Neural cell (in vitro differentiated cells): ENCODE data around the gene HFM1. TPM values are rescaled to one million over a fixed set of nuclear protein-coding genes. Genes with fewer than 3 reads are reported as not detected.
"Not testable (repeated sequence)": the region's sequence is repeated elsewhere in the genome, so short reads cannot be mapped to it uniquely, and the experiment has no call there.

ENCODE experiments used
- H2AFZ ChIP-seq: fragments of 200-600, 300-800 bp; sonication (generic), shearing (Covaris generic); 2 replicates; pipeline ENCODE4 v1.6.0; 2014; ENCODE audit warnings: low read depth, mild to moderate bottlenecking, antibody characterized with exemption, low read length, moderate library complexity
- H3F3A ChIP-seq: fragments of 200-600 bp; shearing (Covaris generic); 2 replicates; pipeline ENCODE4 v1.6.1; 2016; ENCODE audit warnings: mild to moderate bottlenecking, moderate library complexity, mixed read lengths, antibody characterized with exemption, low read length; ENCODE audit not compliant: insufficient read depth, poor library complexity, severe bottlenecking
- H3K27ac ChIP-seq: fragments of 200-600, 300-800 bp; sonication (generic), shearing (Covaris generic); 2 replicates; pipeline ENCODE4 v1.5.1; 2014; ENCODE audit warnings: mild to moderate bottlenecking, low read length, moderate library complexity
- H3K27me3 ChIP-seq: fragments of 300-800, 200-600 bp; sonication (generic), shearing (Covaris generic); 2 replicates; pipeline ENCODE4 v1.6.0; 2014; ENCODE audit warnings: mild to moderate bottlenecking, low read depth, low read length, moderate library complexity; ENCODE audit not compliant: insufficient read depth
- H3K36me3 ChIP-seq: fragments of 300-800, 200-600 bp; sonication (generic), shearing (Covaris generic); 2 replicates; pipeline ENCODE4 v1.5.1; 2014; ENCODE audit warnings: mild to moderate bottlenecking, antibody characterized with exemption, low read length, moderate library complexity; ENCODE audit not compliant: insufficient read depth
- H3K4me2 ChIP-seq: fragments of 300-800, 200-600 bp; sonication (generic), shearing (Covaris generic); 2 replicates; pipeline ENCODE4 v1.6.0; 2014; ENCODE audit warnings: mild to moderate bottlenecking, low read length
- H3K4me3 ChIP-seq: fragments of 300-800, 200-600 bp; sonication (generic), shearing (Covaris generic); 2 replicates; pipeline ENCODE4 v1.5.1; 2014; ENCODE audit warnings: mild to moderate bottlenecking, low read length, moderate library complexity
- H3K79me2 ChIP-seq: fragments of 200-600 bp; shearing (Covaris generic); replicated peaks from 2 replicates; pipeline ENCODE4 v1.6.0; 2014; ENCODE audit warnings: mild to moderate bottlenecking, low read length, moderate library complexity; ENCODE audit not compliant: insufficient read depth
- H3K9ac ChIP-seq: fragments of 300-800, 200-600 bp; sonication (generic), shearing (Covaris generic); 2 replicates; pipeline ENCODE4 v1.6.1; 2016; ENCODE audit warnings: mild to moderate bottlenecking, low read length, mixed read lengths
- H3K9me2 ChIP-seq: fragments of 200-600 bp; shearing (Covaris generic); 2 replicates; pipeline ENCODE4 v1.6.1; 2016; ENCODE audit warnings: mild to moderate bottlenecking, low read length, mixed read lengths; ENCODE audit not compliant: insufficient read depth
- H3K9me3 ChIP-seq: fragments of 200-600, 300-800 bp; sonication (generic), shearing (Covaris generic); 2 replicates; pipeline ENCODE4 v1.6.1; 2016; ENCODE audit warnings: mild to moderate bottlenecking, mixed run types, low read length, moderate library complexity, mixed read lengths
- H4K20me1 ChIP-seq: fragments of 200-600 bp; shearing (Covaris generic); 2 replicates; pipeline ENCODE4 v1.6.1; 2016; ENCODE audit warnings: mild to moderate bottlenecking, mixed run types; ENCODE audit not compliant: insufficient read depth
- CTCF ChIP-seq: fragments of 450-650 bp; IDR thresholded peaks from 2 replicates; pipeline ENCODE4 v1.5.1; 2014; ENCODE audit warnings: antibody characterized with exemption, mild to moderate bottlenecking, moderate library complexity; ENCODE audit not compliant: poor library complexity, severe bottlenecking
- EP300 ChIP-seq: fragments of 450-650 bp; conservative IDR thresholded peaks from 2 replicates; pipeline ENCODE4 v1.6.1; 2014; ENCODE audit warnings: antibody characterized with exemption, mild to moderate bottlenecking, moderate library complexity; ENCODE audit not compliant: poor library complexity, severe bottlenecking
- EZH2 ChIP-seq: fragments of 200-600, 300-800 bp; shearing (Covaris generic), sonication (generic); IDR thresholded peaks from 2 replicates; pipeline ENCODE4 v1.6.1; 2014; ENCODE audit warnings: antibody characterized with exemption, low read length, borderline replicate concordance, mild to moderate bottlenecking; ENCODE audit not compliant: insufficient read depth, poor library complexity, severe bottlenecking
- MXI1 ChIP-seq: fragments of 450-650 bp; conservative IDR thresholded peaks from 2 replicates; pipeline ENCODE4 v1.6.1; 2014; ENCODE audit warnings: antibody characterized with exemption, mild to moderate bottlenecking; ENCODE audit not compliant: poor library complexity, severe bottlenecking
- POLR2AphosphoS5 ChIP-seq: IDR thresholded peaks from 2 replicates; pipeline ENCODE4 v1.6.1; 2012
- RAD21 ChIP-seq: fragments of 450-650 bp; conservative IDR thresholded peaks from 2 replicates; pipeline ENCODE4 v1.6.1; 2014; ENCODE audit warnings: antibody characterized with exemption, mild to moderate bottlenecking, moderate library complexity
- SMC3 ChIP-seq: fragments of 450-650 bp; conservative IDR thresholded peaks from 2 replicates; pipeline ENCODE4 v1.6.1; 2014; ENCODE audit warnings: antibody characterized with exemption, mild to moderate bottlenecking, moderate library complexity; ENCODE audit not compliant: poor library complexity
- TAF1 ChIP-seq: IDR thresholded peaks from 2 replicates; pipeline ENCODE4 v1.6.1; 2012; ENCODE audit warnings: low read depth
- polyA plus RNA-seq: library from polyadenylated mRNA; depleted of rRNA; stranded (reverse); fragments of >200 nt; gene quantifications from 2 replicates; pipeline ENCODE4 v1.2.3, GENCODE V29; 2014
- TF ChIP-seq, protein P1 (sequence below): IDR thresholded peaks from 2 replicates; pipeline ENCODE4 v1.6.1; 2012; ENCODE audit warnings: borderline replicate concordance

Gene HFM1
- polyA plus RNA-seq, 1 donor from 2014 or later, result 30.5 TPM

- H3K4me3 ChIP-seq, H3K79me2 ChIP-seq, H3K36me3 ChIP-seq, H3K9me2 ChIP-seq, H3K27ac ChIP-seq, H3K9ac ChIP-seq, H3K27me3 ChIP-seq, H3K4me2 ChIP-seq, H4K20me1 ChIP-seq, H2AFZ ChIP-seq, H3K9me3 ChIP-seq, H3F3A ChIP-seq: not testable (repeated sequence)
Measured at GRCh38 chr1:91422523-91422922, 17.9 kb upstream of the HFM1 start.

DNA sequence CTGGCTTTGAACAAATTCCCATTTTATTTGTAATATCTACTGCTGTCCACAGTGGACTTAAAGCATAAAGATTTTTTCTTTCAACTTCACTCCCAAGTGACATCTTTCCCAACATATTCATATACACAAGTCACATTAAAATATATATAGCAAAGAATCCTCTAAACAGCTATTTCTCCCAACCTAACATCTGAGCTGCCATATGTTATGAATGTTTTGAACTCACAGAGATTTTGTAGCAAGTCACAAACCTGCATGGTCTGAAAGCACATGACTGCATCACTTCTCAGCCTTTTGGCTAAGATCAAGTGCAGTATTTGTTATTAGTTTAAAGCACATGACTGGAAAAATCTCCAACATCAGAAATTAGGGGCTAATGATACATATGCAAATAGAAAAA is 7.7 kb upstream of the HFM1 start:
- TF ChIP-seq, protein P1, sequence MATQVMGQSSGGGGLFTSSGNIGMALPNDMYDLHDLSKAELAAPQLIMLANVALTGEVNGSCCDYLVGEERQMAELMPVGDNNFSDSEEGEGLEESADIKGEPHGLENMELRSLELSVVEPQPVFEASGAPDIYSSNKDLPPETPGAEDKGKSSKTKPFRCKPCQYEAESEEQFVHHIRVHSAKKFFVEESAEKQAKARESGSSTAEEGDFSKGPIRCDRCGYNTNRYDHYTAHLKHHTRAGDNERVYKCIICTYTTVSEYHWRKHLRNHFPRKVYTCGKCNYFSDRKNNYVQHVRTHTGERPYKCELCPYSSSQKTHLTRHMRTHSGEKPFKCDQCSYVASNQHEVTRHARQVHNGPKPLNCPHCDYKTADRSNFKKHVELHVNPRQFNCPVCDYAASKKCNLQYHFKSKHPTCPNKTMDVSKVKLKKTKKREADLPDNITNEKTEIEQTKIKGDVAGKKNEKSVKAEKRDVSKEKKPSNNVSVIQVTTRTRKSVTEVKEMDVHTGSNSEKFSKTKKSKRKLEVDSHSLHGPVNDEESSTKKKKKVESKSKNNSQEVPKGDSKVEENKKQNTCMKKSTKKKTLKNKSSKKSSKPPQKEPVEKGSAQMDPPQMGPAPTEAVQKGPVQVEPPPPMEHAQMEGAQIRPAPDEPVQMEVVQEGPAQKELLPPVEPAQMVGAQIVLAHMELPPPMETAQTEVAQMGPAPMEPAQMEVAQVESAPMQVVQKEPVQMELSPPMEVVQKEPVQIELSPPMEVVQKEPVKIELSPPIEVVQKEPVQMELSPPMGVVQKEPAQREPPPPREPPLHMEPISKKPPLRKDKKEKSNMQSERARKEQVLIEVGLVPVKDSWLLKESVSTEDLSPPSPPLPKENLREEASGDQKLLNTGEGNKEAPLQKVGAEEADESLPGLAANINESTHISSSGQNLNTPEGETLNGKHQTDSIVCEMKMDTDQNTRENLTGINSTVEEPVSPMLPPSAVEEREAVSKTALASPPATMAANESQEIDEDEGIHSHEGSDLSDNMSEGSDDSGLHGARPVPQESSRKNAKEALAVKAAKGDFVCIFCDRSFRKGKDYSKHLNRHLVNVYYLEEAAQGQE, result no peak
- TF ChIP-seq RAD21, result no peak
- no peak for TF ChIP-seq POLR2AphosphoS5
- no peak for TF ChIP-seq EZH2
- no peak for TF ChIP-seq EP300
- no peak for TF ChIP-seq TAF1
- no peak for TF ChIP-seq SMC3
- TF ChIP-seq CTCF, result no peak
- no peak for TF ChIP-seq MXI1
- no peaks in the 10 kb centered on the region for H4K20me1 ChIP-seq
- H3K27me3 ChIP-seq, result no peaks in the 10 kb centered on the region
- H3K79me2 ChIP-seq, result no peaks in the 10 kb centered on the region
- H3F3A ChIP-seq, result no peaks in the 10 kb centered on the region
- no peaks in the 10 kb centered on the region for H3K9me2 ChIP-seq
- no peaks in the 10 kb centered on the region for H3K9me3 ChIP-seq
- no peak overlapping the region for H3K4me3 ChIP-seq
- H3K9ac ChIP-seq, result no peak overlapping the region
- H3K4me2 ChIP-seq, result no peak overlapping the region
- no peaks in the 10 kb centered on the region for H3K36me3 ChIP-seq
- no peak overlapping the region for H2AFZ ChIP-seq
- no peak overlapping the region for H3K27ac ChIP-seq

- no peaks in the 10 kb centered on the region for H3K9me3 ChIP-seq
- H3K27me3 ChIP-seq, result no peaks in the 10 kb centered on the region
- no peaks in the 10 kb centered on the region for H3K36me3 ChIP-seq
- H3K4me3 ChIP-seq, result no peak overlapping the region
- no peak overlapping the region for H2AFZ ChIP-seq
- H4K20me1 ChIP-seq, result no peaks in the 10 kb centered on the region
- TF ChIP-seq, protein P1, result no peak
- TF ChIP-seq MXI1, result no peak
- TF ChIP-seq SMC3, result no peak
- no peak for TF ChIP-seq TAF1
- TF ChIP-seq POLR2AphosphoS5, result no peak
- no peak for TF ChIP-seq RAD21
- TF ChIP-seq EP300, result no peak
- no peak for TF ChIP-seq EZH2
- TF ChIP-seq CTCF, result no peak
- H3K9me2 ChIP-seq, result no peaks in the 10 kb centered on the region
- H3K79me2 ChIP-seq, result no peaks in the 10 kb centered on the region
- no peak overlapping the region for H3K9ac ChIP-seq
- H3F3A ChIP-seq, result no peaks in the 10 kb centered on the region
- H3K27ac ChIP-seq, result no peak overlapping the region
- no peak overlapping the region for H3K4me2 ChIP-seq
Measured at GRCh38 chr1:91406773-91407389, 2.2 kb upstream of the HFM1 start.
